Osteoblast (primary cell): ENCODE results near the gene SLC41A3. TPM values are rescaled to one million over a fixed set of nuclear protein-coding genes. Genes with fewer than 3 reads are reported as not detected.

Experiments used
- DNase-seq: peaks from one replicate; pipeline ENCODE4 v3.0.0; 2011; ENCODE audit warnings: low spot score, mixed read lengths; ENCODE audit not compliant: insufficient read length; ENCODE audit errors: missing footprints
- H2AFZ ChIP-seq: 2 replicates; pipeline ENCODE4 v1.6.0; 2011; ENCODE audit warnings: mild to moderate bottlenecking, low read length
- H3K27ac ChIP-seq: 2 replicates; pipeline ENCODE4 v1.5.1; 2011; ENCODE audit warnings: mild to moderate bottlenecking, low read depth, low read length, moderate library complexity
- H3K27me3 ChIP-seq: 2 replicates; pipeline ENCODE4 v1.6.0; 2012; ENCODE audit warnings: mild to moderate bottlenecking, control low read depth, inconsistent platforms, low read length, moderate library complexity; ENCODE audit not compliant: insufficient read depth
- H3K36me3 ChIP-seq: 2 replicates; pipeline ENCODE4 v1.5.1; 2011; ENCODE audit warnings: mild to moderate bottlenecking, low read length, control low read depth, moderate library complexity; ENCODE audit not compliant: insufficient read depth
- H3K4me1 ChIP-seq: 2 replicates; pipeline ENCODE4 v1.5.1; 2011; ENCODE audit warnings: mild to moderate bottlenecking, low read length, control low read depth, moderate library complexity; ENCODE audit not compliant: insufficient read depth
- H3K4me2 ChIP-seq: 2 replicates; pipeline ENCODE4 v1.6.0; 2011; ENCODE audit warnings: mild to moderate bottlenecking, low read length; ENCODE audit not compliant: insufficient read depth
- H3K4me3 ChIP-seq: fragments of 200-600 bp; sonication (generic); 3 replicates; pipeline ENCODE4 v1.5.1; 2012; ENCODE audit warnings: mild to moderate bottlenecking, low read length, inconsistent platforms; ENCODE audit not compliant: insufficient read depth
- H3K79me2 ChIP-seq: 2 replicates; pipeline ENCODE4 v1.6.0; 2012; ENCODE audit warnings: mild to moderate bottlenecking, low read length, control low read depth, inconsistent platforms; ENCODE audit not compliant: insufficient read depth
- H3K9me3 ChIP-seq: 2 replicates; pipeline ENCODE4 v1.5.1; 2011; ENCODE audit warnings: low read depth, low read length, control low read depth
- H4K20me1 ChIP-seq: 2 replicates; pipeline ENCODE4 v1.6.0; 2012; ENCODE audit warnings: mild to moderate bottlenecking, low read length, control low read depth; ENCODE audit not compliant: insufficient read depth
- total RNA-seq: library from RNA; depleted of rRNA; stranded (reverse); fragments of >200 nt; gene quantifications from 2 replicates; pipeline ENCODE4 v1.2.3, GENCODE V29; 2012
- TF ChIP-seq, protein P1 (sequence below): IDR thresholded peaks from 2 replicates; pipeline ENCODE4 v1.5.1; 2011; ENCODE audit warnings: mild to moderate bottlenecking, low read depth, low read length, moderate library complexity; ENCODE audit errors: extremely low read depth

SLC41A3 gene
- total RNA-seq, 1 donor, result 59.4 TPM

DNA sequence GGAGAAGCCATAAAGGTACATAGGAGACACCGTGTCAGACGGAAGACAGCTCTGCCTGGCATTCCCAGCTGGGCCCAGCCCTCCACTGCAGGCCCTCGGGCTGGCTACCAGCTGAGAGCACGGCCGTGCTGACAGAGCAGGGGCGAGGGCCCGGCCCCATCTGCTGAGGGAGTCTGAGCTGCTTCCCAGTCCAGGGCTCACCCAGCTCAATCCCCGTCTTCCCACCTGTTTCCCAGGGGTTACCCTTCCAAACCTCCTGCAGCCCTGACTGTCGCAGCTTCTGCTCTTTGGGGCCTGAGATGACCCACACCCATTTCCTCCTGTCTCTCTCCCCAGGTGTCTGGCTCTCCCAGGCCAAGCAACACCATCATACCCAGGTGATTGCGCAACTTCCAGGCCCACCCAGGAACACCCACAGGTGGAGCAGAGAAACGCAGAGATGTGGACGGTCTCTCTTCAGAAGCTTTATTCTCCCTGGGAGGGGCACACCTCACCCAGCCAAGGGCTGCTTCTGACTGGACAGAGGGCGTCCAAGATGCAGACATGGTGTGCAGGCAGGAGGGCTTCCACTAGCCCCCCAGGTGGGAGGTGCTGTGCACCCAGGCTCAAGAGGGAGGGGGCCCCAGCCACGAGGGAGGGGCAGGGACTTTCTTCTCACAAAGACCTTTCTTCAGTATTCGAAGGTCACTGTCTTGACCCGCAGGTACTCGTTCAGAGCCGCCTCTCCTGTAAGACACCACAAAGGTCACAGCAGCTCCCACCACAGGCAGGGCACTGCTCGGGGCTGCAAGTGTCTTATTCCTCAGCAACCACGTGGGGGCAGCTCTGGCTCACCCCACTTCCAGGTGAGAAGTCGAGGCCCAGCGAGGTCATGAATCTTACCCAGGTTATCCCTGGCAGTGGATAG, 19.4 kb upstream of the SLC41A3 start:
- TF ChIP-seq, protein P1, sequence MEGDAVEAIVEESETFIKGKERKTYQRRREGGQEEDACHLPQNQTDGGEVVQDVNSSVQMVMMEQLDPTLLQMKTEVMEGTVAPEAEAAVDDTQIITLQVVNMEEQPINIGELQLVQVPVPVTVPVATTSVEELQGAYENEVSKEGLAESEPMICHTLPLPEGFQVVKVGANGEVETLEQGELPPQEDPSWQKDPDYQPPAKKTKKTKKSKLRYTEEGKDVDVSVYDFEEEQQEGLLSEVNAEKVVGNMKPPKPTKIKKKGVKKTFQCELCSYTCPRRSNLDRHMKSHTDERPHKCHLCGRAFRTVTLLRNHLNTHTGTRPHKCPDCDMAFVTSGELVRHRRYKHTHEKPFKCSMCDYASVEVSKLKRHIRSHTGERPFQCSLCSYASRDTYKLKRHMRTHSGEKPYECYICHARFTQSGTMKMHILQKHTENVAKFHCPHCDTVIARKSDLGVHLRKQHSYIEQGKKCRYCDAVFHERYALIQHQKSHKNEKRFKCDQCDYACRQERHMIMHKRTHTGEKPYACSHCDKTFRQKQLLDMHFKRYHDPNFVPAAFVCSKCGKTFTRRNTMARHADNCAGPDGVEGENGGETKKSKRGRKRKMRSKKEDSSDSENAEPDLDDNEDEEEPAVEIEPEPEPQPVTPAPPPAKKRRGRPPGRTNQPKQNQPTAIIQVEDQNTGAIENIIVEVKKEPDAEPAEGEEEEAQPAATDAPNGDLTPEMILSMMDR, result no peak
- Histone ChIP-seq H3K36me3 (no peaks in the 10 kb centered on the region), H2AFZ (peak overlapping the region; percentile 87), H3K4me1 (peaks cover 33% of the 10 kb centered on the region), H3K27ac (peak overlapping the region; percentile 75), H3K4me3 (no peak overlapping the region), H3K79me2 (no peaks in the 10 kb centered on the region), H4K20me1 (no peaks in the 10 kb centered on the region), H3K27me3 (no peaks in the 10 kb centered on the region), H3K9me3 (no peaks in the 10 kb centered on the region), H3K4me2 (no peak overlapping the region)
- peak; percentile 54 for DNase-seq

DNA sequence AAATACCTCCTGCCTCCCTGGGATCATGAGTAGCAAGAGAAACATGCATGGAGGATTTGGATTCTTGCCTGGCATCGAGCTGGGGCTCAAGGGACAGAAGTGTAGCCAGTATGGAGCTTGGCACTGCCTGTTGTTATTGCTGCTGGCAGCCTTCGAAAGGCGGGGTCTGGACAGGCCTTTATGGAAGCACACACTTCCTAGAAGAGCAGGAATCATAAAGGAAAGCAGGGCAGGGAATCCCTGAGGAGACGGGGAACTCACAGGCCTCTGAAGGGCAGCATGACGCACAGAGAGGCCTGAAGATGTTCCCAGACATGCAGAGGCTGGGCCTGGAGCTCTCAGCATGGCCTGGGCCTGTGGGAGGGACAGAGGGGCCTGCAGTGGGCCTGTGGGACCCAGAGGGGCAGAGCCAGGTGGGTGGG, 18.6 kb upstream of the SLC41A3 start:
- Histone ChIP-seq H3K9me3 (no peaks in the 10 kb centered on the region), H3K4me2 (peak overlapping the region; percentile 30), H4K20me1 (no peaks in the 10 kb centered on the region), H3K79me2 (no peaks in the 10 kb centered on the region), H3K4me3 (no peak overlapping the region), H3K27me3 (no peaks in the 10 kb centered on the region), H3K4me1 (peaks cover 33% of the 10 kb centered on the region), H3K36me3 (no peaks in the 10 kb centered on the region), H3K27ac (peak overlapping the region; percentile 86), H2AFZ (peak overlapping the region; percentile 87)
- TF ChIP-seq, protein P1, result no peak
- peak; percentile 93 for DNase-seq

DNA sequence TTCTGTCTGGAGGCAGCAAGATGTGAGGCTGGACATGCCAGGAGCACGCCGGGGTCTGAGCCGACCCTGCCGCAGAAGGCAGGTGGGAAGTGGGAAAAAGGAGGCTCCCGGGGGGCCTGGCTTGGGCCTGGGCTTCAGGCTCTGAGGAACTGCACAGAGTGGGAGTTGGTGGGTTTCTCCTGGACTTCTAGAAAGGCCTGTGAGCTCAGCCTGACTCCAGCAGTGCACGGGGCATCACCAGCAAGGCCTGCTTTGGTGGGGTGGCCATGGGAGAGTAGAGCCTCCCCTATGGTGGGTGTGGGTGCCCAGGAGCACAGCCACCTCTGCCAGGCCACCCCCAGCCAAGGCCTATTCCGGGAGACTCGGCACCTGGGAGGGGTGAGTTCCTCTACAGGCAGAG, 18.1 kb upstream of the SLC41A3 start:
- Histone ChIP-seq H3K79me2 (no peaks in the 10 kb centered on the region), H2AFZ (peak overlapping the region; percentile 87), H3K36me3 (no peaks in the 10 kb centered on the region), H3K4me1 (peaks cover 33% of the 10 kb centered on the region), H3K4me2 (peak overlapping the region; percentile 30), H3K4me3 (no peak overlapping the region), H3K27me3 (no peaks in the 10 kb centered on the region), H3K9me3 (no peaks in the 10 kb centered on the region), H4K20me1 (no peaks in the 10 kb centered on the region), H3K27ac (peak overlapping the region; percentile 86)
- TF ChIP-seq, protein P1, result no peak
- DNase-seq, result no peak

DNA sequence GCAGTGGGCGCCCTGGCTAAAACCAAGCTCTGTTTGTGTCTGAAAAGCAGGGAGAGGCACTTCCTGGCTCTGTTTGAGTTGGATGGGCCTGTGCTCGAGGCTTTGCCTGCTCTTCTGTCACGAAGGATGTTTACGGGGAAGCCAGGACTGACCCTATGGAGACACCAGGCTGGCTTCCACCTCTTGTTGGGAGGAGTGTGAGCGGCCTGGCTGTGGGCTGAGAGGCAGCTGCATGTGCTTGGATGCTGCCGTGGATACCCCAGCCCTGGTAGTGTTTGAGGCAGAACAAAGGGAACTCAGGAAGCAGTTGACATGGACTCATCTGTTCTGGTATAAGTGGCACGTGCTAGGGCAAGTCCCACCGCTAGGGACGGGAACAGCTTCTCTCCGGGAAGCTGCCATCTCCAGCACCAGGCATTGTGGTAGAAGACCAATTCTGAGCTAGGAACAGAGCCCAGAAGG, 17.6 kb upstream of the SLC41A3 start:
- Histone ChIP-seq H3K27ac (peak overlapping the region; percentile 86), H4K20me1 (no peaks in the 10 kb centered on the region), H3K27me3 (no peaks in the 10 kb centered on the region), H3K4me3 (no peak overlapping the region), H3K9me3 (no peaks in the 10 kb centered on the region), H2AFZ (peak overlapping the region; percentile 87), H3K79me2 (no peaks in the 10 kb centered on the region), H3K4me2 (peak overlapping the region; percentile 73), H3K36me3 (no peaks in the 10 kb centered on the region), H3K4me1 (peaks cover 33% of the 10 kb centered on the region)
- DNase-seq, result peak; percentile 73
- TF ChIP-seq, protein P1, result no peak
